Hippocampal formation (tissue), 2 donors: ENCODE measurements around the gene ZFPM1.

ENCODE experiments used
- DNase-seq, 2 donors: peaks; one replicate each; lab custom pipeline; 2025; lab: John Stamatoyannopoulos, UW

Gene ZFPM1

DNA sequence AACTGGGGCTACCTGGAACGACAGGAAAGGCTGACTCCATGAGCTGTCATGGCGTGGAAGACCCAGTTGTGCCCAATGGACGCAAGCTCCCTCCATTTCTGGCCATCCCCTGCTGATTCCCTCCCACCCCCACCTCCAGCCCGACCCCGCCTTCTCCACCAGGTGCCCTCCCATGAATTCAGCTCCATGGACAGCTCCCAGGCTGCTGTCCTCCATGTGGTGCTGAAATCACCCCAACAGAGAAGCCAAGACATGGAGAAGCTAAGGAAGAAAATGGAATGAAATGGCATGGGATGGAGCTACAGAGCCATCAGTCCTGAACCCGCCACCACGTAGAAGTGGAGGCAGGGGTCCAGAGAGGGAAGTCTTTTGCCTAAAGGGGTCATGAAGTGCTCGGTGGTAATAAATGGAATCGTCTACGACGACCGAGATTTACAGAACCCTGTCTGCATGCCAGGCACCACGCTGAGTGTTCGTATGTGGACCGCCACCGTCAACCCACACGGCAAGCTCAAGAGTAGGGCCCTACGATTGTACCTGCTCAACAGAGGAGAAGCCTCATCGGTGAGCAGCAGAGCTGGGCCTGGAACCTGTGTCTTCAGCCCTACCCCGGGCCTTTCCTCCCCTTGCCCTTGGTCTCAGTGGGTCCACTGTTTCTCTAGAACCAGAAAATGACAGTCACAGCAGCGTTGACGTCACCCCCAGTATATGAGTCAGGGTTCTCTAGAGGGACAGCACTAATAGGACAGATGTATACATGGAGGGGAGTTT lies 107.8 kb downstream of the ZFPM1 start:
- no peak for DNase-seq

DNA sequence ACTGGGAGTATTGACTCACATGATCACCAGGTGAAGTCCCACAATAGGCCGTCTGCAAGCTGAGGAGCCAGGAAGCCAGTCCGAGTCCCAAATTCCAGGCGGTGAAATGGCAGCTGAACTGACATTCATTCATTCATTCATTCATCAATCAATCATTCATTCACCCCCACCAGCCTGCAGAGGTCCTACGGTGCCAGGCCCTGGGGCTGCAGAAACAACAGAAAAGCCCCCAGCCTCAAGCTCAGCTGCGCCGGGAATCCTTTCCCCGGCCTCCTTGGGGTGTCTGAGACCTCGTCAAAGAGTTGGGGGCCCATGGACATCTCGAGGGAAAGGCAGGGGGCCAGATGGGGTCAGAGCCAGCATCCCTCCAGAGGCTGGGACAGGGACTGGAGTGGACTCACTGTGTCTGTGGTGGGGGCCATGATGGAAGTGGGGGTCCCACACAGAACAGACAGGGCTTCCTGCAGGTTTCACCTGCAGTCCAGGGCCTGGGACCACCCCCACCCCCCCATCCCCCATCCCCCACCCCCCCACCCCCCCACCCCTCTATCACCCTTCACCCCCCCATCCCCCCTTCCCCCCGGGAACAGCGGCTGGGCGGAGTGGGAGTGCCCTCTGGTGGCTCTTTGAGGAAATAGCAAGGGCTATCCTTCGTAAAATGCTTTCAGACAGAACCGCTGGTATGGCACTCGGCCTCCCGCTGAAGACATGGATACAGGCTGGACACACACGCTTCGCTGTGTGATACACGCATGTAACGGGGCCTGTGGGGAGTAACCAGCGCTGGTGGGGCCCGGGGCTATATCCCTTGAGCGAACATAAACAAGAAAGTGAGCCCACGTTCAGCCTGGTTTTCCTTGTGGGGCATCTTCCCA lies 108.6 kb downstream of the ZFPM1 start:
- peak; percentile 19 to 64 for DNase-seq

GRCh38 chr16:88566158-88566557 lies 113.1 kb downstream of the ZFPM1 start:
- no peak for DNase-seq

- no peak for DNase-seq
These were observed 115.9 kb downstream of the ZFPM1 start for GRCh38 chr16:88568710-88569613.

GRCh38 chr16:88569614-88569984 lies 116.5 kb downstream of the ZFPM1 start:
- DNase-seq = no peak

DNA sequence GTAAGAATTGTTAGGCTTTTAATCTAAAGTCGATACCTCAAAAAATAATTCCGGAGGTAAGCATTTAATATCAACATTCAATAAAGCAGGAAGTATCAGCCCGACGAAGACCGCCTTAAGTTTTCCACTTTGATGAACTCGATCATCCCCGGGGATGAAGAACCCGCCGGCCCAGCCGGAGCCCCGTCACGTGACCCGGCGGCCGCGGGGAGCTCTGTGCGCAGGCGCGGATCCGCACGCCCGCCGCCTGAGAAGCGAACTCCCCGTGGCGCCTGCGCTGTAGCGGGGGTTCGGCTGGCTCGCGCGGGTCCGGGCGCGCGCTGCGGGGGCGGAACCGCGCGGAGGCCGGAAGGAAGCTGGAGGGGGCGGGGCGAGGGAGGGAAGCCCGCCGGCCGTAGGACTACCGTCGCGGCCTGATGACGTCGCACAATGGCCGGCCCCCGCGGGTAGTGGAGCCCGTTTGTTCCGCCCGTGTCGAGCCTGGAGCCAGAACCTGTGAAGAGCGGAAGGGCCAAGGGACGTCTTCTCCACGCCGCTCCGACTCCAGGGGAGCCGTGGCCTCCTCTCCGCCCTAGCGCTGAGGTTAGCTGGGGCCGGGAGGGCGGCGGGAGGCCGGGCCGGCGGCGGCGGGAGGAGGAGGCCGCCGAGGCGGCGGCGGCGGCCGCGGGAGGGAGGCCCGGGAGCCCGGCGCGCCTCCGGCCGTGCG lies 117.1 kb downstream of the ZFPM1 start, which contains the start of gene ZC3H18:
Gene ZC3H18 (plus strand): TSS at position 419 of the 706 bp plus-strand sequence. CDS start 6,721 bp downstream, outside the sequence.
- peak; percentile 88 to 92 for DNase-seq

DNA sequence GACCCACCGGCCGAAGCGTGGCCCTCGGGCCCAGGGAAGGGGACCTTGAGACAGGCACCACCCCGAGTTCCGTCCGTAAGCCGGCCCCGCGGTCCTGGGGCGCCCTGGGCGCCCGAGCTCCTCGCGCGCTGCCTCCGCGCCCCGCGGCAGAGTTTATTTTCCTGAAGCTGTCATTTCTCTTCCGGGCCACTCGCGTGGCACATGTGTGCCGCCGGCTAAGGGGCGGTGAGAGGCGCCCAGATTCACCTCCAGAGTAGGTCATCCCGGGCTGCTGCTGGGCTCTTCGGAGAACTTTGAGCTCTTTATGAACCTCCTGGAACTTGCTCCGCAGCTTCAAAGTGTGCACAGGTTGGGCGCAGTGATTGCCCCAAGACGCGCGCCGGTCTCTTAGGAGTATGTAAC lies 117.6 kb downstream of the ZFPM1 start:
- DNase-seq = no peak

DNA sequence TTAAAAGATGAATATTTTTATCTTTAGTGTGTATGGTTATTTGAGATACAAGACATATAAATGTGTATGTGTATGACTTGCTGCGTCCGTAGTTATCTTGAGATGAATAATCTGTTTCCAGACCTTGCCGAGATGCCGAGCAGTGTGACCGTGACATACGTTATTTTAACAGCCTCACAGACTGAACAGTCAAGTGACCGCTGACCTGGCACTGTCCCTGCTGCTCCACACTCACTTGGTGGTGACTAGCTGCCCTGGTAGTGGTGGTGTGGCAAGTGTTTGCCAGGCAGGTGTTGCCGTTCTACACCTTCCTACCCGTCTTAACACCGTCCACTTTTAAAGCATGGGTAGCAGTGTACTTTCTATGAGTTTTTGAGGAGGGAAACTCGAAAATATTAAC lies 122.2 kb downstream of the ZFPM1 start:
- DNase-seq = no peak

DNA sequence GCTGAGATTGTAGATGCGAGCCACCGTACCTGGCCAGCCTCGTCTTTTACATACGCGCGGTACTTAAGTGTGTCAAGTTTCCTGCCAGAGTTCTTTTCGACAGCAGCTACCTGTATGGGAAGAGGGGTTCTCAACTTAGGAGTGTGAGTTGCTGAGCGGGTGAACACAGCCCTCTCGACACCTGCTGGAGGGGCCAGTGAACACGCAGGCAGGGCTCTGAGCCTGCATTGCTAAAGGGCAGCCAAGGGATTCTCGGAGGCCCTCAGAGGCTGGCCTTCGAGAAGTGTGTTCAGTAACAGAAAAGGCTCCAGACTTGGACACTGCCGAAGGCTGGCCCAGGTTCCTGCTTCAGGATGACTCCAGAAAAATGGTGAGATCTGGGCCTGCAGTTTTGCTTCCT lies 123.2 kb downstream of the ZFPM1 start:
- no peak for DNase-seq

- DNase-seq = no peak
These were observed 124.1 kb downstream of the ZFPM1 start for GRCh38 chr16:88577166-88577565.

DNA sequence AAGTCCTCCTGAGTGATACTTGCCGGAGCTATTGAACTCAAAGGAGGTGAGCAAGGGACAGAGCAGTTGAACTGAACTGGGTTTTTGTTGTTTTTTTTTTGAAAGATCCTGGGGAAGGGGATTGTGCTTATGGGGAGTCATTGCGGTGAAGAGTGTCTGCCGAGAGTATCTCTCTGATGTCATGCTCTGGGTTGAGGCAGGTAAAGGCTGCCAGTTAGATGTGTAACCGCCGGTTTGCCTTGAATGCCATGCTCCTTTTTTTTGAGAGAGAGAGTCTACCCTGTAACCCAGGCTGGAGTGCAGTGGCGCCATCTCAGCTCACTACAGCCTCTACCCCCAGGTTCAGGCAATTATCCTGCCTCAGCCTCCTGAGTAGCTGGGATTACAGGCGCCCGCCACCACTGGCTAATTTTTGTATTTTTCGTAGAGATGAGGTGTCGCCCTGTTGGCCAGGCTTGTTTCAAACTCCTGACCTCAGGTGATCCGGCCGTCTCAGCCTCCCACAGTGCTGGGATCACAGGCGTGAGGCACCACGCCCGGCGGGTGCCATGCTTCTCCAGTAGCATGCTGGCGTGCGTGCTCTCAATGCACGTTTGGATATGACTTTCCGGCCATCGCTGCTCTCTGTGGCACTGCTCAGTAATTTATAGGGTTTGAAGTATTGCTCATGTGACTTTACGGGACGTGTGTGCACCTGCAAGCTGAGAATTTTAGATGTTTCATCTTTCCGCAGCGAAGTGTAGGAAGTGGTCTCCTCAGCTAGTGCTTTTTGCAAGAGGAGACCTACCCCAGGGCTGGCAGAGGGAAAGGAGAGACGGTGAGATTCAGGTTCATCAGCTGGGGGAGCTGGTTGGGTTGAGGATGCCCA lies 125.6 kb downstream of the ZFPM1 start:
- DNase-seq = no peak

DNA sequence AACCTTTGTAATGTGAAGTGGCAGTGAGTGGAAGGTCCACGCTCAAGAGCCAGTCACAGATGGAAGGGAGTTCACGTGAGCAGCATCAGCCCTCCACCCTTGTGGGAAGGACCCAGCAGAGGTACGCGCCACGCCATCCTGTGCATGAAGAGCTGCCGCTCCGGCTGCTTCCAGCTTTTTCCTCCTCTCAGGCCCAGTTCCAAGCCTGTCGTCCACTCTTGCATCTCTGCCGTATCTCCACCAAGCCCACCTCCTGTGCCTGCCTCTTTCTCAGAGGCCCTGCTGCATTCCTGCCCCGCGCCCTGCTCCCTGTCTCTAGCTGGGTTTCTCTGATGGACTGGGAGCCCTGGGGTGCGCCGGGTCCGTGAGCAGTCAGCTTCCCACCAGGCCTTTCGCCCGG lies 127.3 kb downstream of the ZFPM1 start:
- no peak for DNase-seq

- DNase-seq = no peak
These were observed 128.0 kb downstream of the ZFPM1 start for GRCh38 chr16:88581033-88581432.

DNA sequence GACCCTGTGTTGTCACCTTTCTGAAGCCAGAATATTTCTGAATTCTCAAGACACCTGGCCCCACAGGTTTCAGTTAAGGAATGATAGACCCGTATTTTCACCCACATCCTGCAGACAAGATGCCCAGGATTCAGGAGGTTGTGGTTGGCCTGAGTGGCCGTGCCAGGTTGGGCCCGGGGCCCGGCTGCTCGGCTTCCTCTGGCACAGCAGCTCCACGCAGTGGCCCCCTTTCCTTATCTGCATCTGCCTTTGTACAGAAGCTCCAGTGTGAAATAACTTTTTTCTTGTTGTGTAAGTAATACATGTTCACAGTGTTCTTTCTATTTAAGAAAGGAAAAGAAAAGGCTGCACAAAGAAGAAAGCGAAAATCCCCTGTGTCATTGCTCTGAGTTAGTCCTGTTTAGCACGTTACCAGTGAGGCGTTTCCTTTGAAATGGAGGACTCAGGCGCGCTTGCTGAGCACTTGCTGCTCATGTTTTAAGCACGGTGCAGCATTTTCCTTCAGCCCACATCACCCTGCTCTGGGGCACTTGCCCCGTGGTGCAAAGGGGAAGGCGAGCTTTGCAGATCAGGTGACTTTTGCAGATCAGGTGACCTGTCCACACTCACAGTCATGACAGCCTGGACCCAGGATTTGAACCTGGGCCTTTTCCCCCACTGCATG lies 130.0 kb downstream of the ZFPM1 start:
- DNase-seq = no peak

DNA sequence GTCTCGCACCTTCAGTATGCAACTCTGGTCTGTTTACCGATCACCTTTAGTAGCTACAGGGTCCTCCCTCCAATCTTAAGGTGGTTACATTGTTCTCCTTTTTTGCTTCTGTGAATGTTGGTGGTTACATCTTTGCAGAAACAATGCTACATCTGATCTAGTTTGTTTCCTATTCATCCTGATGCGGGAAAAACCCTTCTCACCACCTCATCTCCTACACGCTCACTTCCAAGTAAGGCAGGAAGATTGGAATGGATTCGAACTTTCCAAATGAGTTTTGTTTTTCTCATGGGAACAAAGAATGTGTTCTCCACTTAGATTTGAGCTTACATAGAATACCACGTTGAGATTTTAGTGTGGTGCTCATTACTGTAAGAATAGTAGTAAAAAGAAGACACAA lies 131.6 kb downstream of the ZFPM1 start:
- DNase-seq = no peak

DNA sequence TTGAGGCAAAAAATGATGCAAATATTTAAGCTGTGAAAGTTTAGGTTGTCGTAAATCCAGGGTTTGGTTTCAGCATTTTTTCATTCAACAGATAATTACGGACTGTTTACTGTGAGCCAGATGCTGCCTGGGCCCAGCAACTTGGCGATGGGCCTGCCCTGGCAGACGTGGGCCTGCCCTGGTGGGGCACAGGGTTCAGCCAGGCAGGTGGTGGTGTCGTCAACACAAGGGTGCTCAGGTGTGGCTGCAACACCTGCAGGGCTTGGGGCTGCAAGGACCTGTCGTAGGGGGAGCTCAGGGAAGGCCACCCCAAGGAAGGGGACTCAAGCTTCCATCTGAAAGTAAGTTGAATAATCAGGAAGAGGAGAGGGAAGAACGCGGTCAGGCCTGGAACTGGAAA lies 132.2 kb downstream of the ZFPM1 start:
- DNase-seq = no peak

GRCh38 chr16:88585927-88586581 lies 133.0 kb downstream of the ZFPM1 start:
- no peak for DNase-seq
